Erythroblast (primary cell): ENCODE results near the gene IKBKG.

Source experiments
- GATA1 ChIP-seq: IDR thresholded peaks from 2 replicates; pipeline ENCODE4 v1.6.1; 2011; ENCODE audit warnings: low read depth, mild to moderate bottlenecking, control low read depth, low read length, moderate library complexity
- POLR2A ChIP-seq: IDR thresholded peaks from 2 replicates; pipeline ENCODE4 v1.6.1; 2011; ENCODE audit warnings: mild to moderate bottlenecking, low read length

DNA sequence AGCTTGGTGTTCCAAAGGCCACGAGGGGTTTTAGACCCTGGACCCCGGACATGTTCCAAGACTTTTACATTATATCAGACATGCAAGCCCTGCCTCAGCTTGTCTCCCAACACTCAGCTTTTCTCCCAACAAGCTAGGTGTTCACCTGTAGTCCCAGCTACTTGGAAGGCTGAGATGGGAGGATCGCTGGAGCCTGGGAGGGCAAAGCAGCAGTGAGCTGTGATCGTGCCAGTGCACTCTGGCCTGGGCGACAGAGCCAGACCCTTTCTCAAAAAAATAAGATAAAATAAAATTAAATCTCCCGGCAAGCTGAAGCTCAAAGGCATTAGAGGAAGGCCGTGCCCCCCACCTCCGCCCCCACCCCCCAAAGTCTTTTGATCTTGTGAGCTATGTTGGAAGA is 51.2 kb downstream of the IKBKG start:
- TF ChIP-seq POLR2A (no peak), GATA1 (no peak)
